ENCODE data around the gene SON.
"Not testable (repeated sequence)": the region's sequence is repeated elsewhere in the genome, so short reads cannot be mapped to it uniquely, and the experiment has no call there.

SON gene

GRCh38 chr21:33572350-33572749 lies 29.5 kb downstream of the SON start:
- no peak for DNase-seq

GRCh38 chr21:33576741-33577141 lies 33.9 kb downstream of the SON start:
- not testable (repeated sequence) for DNase-seq

GRCh38 chr21:33578214-33578613 lies 35.4 kb downstream of the SON start:
- DNase-seq, result no peak

- DNase-seq, result peak in 1 of 2 donors; percentile 11
These were observed 36.2 kb downstream of the SON start for GRCh38 chr21:33578959-33579542.

GRCh38 chr21:33584455-33584854 lies 41.6 kb downstream of the SON start:
- DNase-seq, result no peak

GRCh38 chr21:33586927-33587326 lies 44.1 kb downstream of the SON start:
- no peak for DNase-seq

- DNase-seq, result no peak
These were observed 45.1 kb downstream of the SON start for GRCh38 chr21:33587792-33588484.

- DNase-seq, result peak; percentile 80 to 93
These were observed 45.9 kb downstream of the SON start, which contains the start of gene DONSON for GRCh38 chr21:33588485-33589335. TSS of gene DONSON (minus strand) at chr21:33588684. CDS start at chr21:33588641, 43 bp downstream.

GRCh38 chr21:33598051-33598450 lies 55.2 kb downstream of the SON start:
- no peak for DNase-seq

- no peak for DNase-seq
These were observed 65.7 kb downstream of the SON start for GRCh38 chr21:33608559-33608958.

- no peak for DNase-seq
These were observed 68.3 kb downstream of the SON start for GRCh38 chr21:33611006-33611744.

- not testable (repeated sequence) for DNase-seq
These were observed 74.7 kb downstream of the SON start for GRCh38 chr21:33617565-33617964.

- no peak for DNase-seq
These were observed 75.6 kb downstream of the SON start for GRCh38 chr21:33618407-33618806.

GRCh38 chr21:33619726-33620125 lies 76.9 kb downstream of the SON start:
- DNase-seq, result peak; percentile 52 to 64

- no peak for DNase-seq
These were observed 79.4 kb downstream of the SON start for GRCh38 chr21:33622253-33622652.

GRCh38 chr21:33626151-33626550 lies 83.3 kb downstream of the SON start:
- DNase-seq, result not testable (repeated sequence)
